Activated T-helper 1 cell treated with anti-CD3 and anti-CD28 coated beads, Interleukin-12 subunit alpha, Interleukin-12 subunit beta, Interleukin-2, Interleukin-4 antibody, amounts not matched to agents 30 ng/mL and 10 ng/mL and 1 ng/mL, durations not matched to agents 14 hours and 24 hours and 36 hours (primary cell): ENCODE results near the gene RPP40. TPM values are rescaled to one million over a fixed set of nuclear protein-coding genes. Genes with fewer than 3 reads are reported as not detected.
"Not testable (repeated sequence)": the region's sequence is repeated elsewhere in the genome, so short reads cannot be mapped to it uniquely, and the experiment has no call there.

Source experiments
- DNase-seq: peaks from one replicate; pipeline ENCODE4 v3.0.0; 2021; ENCODE audit warnings: low spot score
- H3K27ac Mint-ChIP-seq: one replicate; pipeline ENCODE4 v1.8.0; 2021; ENCODE audit warnings: mild to moderate bottlenecking, mixed read lengths
- H3K27me3 Mint-ChIP-seq: one replicate; pipeline ENCODE4 v1.8.0; 2022; ENCODE audit warnings: mild to moderate bottlenecking, moderate library complexity, mixed read lengths; ENCODE audit not compliant: insufficient read depth
- H3K36me3 Mint-ChIP-seq: one replicate; pipeline ENCODE4 v1.8.0; 2021; ENCODE audit warnings: low read depth, mixed read lengths
- H3K4me1 Mint-ChIP-seq: one replicate; pipeline ENCODE4 v1.8.0; 2021; ENCODE audit warnings: low read depth, mixed read lengths
- H3K4me3 Mint-ChIP-seq: one replicate; pipeline ENCODE4 v1.8.0; 2021; ENCODE audit warnings: mild to moderate bottlenecking, moderate library complexity, mixed read lengths
- H3K9me3 Mint-ChIP-seq: one replicate; pipeline ENCODE4 v1.8.0; 2021; ENCODE audit warnings: mixed read lengths
- intact Hi-C: fragments of 100-400 bp; cut with micrococcal nuclease; formaldehyde crosslinking; loops from one replicate; pipeline ENCODE4 v1.15.1; 2024
- total RNA-seq: library from RNA; stranded (reverse); gene quantifications from 2 replicates; pipeline ENCODE4 v1.2.3, GENCODE V29; 2022

Gene RPP40
- total RNA-seq, 1 donor from 2014 or later, result 16.4 TPM

- H3K4me1 Mint-ChIP-seq, H3K27ac Mint-ChIP-seq, H3K27me3 Mint-ChIP-seq, DNase-seq, H3K9me3 Mint-ChIP-seq, intact Hi-C loops, H3K36me3 Mint-ChIP-seq, H3K4me3 Mint-ChIP-seq: not testable (repeated sequence)
These were observed 28.9 kb upstream of the RPP40 start for GRCh38 chr6:5032706-5033105.

GRCh38 chr6:5031150-5031549, 27.3 kb upstream of the RPP40 start:
- no peak for DNase-seq
- H3K36me3 Mint-ChIP-seq, result peaks cover 3% of the 10 kb centered on the region
- intact Hi-C loops, result no loop called here
- peaks cover 5% of the 10 kb centered on the region for H3K4me1 Mint-ChIP-seq
- H3K9me3 Mint-ChIP-seq, result no peaks in the 10 kb centered on the region
- H3K4me3 Mint-ChIP-seq, result no peak overlapping the region
- H3K27me3 Mint-ChIP-seq, result peaks cover 3% of the 10 kb centered on the region
- no peak overlapping the region for H3K27ac Mint-ChIP-seq

GRCh38 chr6:5030596-5031136, 26.8 kb upstream of the RPP40 start:
- H3K27ac Mint-ChIP-seq, result no peak overlapping the region
- intact Hi-C loops, result loop anchor here (1.0 kb wide), 1 partner anchor 26 kb away; the partner anchor contains the start of gene RPP40
- H3K4me1 Mint-ChIP-seq, result peaks cover 6% of the 10 kb centered on the region
- peak; percentile 62 for DNase-seq
- peaks cover 3% of the 10 kb centered on the region for H3K36me3 Mint-ChIP-seq
- H3K9me3 Mint-ChIP-seq, result no peaks in the 10 kb centered on the region
- H3K27me3 Mint-ChIP-seq, result peaks cover 3% of the 10 kb centered on the region
- H3K4me3 Mint-ChIP-seq, result no peak overlapping the region

GRCh38 chr6:5029609-5030008, 25.8 kb upstream of the RPP40 start:
- H3K9me3 Mint-ChIP-seq, result no peaks in the 10 kb centered on the region
- H3K36me3 Mint-ChIP-seq, result peaks cover 3% of the 10 kb centered on the region
- intact Hi-C loops, result loop anchor here (1.0 kb wide), 1 partner anchor 25 kb away; the partner anchor contains the start of gene RPP40
- H3K4me1 Mint-ChIP-seq, result peaks cover 6% of the 10 kb centered on the region
- no peak for DNase-seq
- peaks cover 3% of the 10 kb centered on the region for H3K27me3 Mint-ChIP-seq
- no peak overlapping the region for H3K27ac Mint-ChIP-seq
- no peak overlapping the region for H3K4me3 Mint-ChIP-seq

DNA sequence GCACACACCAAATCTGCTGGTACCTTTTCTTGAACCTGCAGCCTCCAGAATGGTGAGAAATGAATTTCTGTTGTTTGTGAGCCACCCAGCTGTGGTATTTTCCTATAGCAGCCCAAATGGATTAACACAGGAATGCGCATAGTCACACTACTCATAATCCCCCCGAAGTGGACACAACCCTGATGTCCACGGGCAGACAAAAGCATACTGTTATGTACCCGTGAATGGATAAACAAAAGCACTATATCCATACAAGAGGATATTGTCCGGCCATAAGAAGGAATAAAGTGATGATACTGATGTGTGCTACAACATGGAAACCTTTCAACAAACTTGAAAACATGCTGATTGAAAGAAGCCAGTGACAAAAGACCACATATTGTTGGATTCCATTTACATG, 25.1 kb upstream of the RPP40 start:
- H3K4me3 Mint-ChIP-seq, result no peak overlapping the region
- DNase-seq, result no peak

GRCh38 chr6:5028301-5028700, 24.5 kb upstream of the RPP40 start:
- intact Hi-C loops, result no loop called here
- no peak overlapping the region for H3K4me3 Mint-ChIP-seq
- no peak overlapping the region for H3K27ac Mint-ChIP-seq
- no peaks in the 10 kb centered on the region for H3K9me3 Mint-ChIP-seq
- peaks cover 3% of the 10 kb centered on the region for H3K27me3 Mint-ChIP-seq
- H3K36me3 Mint-ChIP-seq, result peaks cover 3% of the 10 kb centered on the region
- no peak for DNase-seq
- peaks cover 6% of the 10 kb centered on the region for H3K4me1 Mint-ChIP-seq

More for the DNA sequence above, 25.1 kb upstream of the RPP40 start:
- intact Hi-C loops, result no loop called here
- peaks cover 3% of the 10 kb centered on the region for H3K27me3 Mint-ChIP-seq
- peaks cover 6% of the 10 kb centered on the region for H3K4me1 Mint-ChIP-seq
- peaks cover 3% of the 10 kb centered on the region for H3K36me3 Mint-ChIP-seq
- H3K9me3 Mint-ChIP-seq, result no peaks in the 10 kb centered on the region
- no peak overlapping the region for H3K27ac Mint-ChIP-seq

DNA sequence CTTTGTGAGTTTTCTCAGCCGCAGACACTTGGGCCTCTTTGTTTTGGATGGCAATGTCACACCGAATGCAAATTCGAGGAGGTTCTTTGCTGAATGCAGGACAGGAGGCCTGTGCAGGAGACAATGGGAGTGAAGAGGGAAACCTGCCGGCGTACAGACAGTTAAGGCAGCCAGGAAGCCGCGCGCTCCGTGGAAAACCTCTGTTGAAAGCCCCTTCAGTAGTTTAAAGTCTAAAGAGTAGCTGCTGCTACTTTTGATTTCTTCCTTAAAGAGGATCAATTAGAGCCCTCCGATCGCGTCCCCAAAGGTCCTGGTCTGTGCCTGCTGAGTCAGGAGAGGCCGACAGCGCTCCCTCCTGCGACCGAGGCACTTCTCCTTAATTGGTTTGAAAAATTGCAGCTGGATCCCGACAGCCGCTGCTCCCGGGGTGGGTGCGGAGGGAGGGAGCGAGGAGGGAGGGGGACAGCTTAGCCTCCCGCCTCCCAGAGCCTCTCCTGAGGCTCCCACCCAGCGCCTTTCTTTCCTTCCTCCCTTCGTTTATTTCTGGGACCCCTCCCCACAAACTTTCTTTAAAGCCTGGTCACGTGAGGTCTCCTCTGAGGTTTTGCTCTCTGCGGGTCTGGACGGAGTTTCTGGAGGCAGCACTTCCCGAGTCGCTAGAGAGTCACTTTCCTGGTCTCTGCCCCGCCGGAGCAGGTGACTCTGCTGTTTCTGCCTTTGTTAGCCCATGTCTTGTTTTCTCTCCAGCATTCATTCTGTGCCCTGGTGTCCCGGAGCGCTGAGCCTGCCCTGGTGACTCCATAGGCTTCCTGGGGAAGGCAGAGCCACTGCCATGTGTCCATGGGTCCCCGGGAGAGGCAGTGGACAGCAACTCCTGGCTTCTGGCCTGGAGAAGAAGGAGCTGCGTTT, 22.3 kb upstream of the RPP40 start:
- Mint-ChIP-seq H3K9me3 (no peaks in the 10 kb centered on the region), H3K4me3 (peak overlapping the region; percentile 70), H3K36me3 (peaks cover 3% of the 10 kb centered on the region), H3K27ac (no peak overlapping the region), H3K27me3 (peaks cover 7% of the 10 kb centered on the region), H3K4me1 (peaks cover 6% of the 10 kb centered on the region)
- no peak for DNase-seq
- intact Hi-C loops, result no loop called here

- Mint-ChIP-seq H3K27ac (no peak overlapping the region), H3K27me3 (peaks cover 8% of the 10 kb centered on the region), H3K4me3 (no peak overlapping the region), H3K9me3 (no peaks in the 10 kb centered on the region), H3K36me3 (peaks cover 3% of the 10 kb centered on the region), H3K4me1 (peaks cover 6% of the 10 kb centered on the region)
- DNase-seq, result no peak
- intact Hi-C loops, result no loop called here
These were observed 20.1 kb upstream of the RPP40 start for GRCh38 chr6:5023923-5024322.

DNA sequence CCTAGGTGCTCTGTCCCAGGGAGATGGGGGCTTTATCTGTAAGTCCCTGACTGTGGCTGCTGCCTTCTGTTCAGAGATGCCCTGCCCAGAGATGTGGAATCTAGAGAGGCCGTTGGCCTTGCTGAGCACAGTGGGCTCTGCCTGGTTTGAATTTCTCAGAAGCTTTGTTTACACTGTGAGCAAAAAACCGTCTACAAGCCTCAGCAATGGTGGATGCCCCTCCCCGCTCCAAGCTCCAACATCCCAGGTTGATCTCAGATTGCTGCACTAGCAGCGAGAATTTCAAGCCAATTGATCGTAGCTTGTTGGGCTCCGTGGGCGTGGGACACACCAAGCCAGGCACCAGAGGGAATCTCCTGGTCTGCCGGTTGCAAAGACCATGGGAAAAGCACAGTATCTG, 16.3 kb upstream of the RPP40 start:
- H3K4me1 Mint-ChIP-seq, result no peaks in the 10 kb centered on the region
- no peak overlapping the region for H3K4me3 Mint-ChIP-seq
- no peaks in the 10 kb centered on the region for H3K36me3 Mint-ChIP-seq
- intact Hi-C loops, result no loop called here
- DNase-seq, result no peak
- H3K27ac Mint-ChIP-seq, result no peak overlapping the region
- H3K9me3 Mint-ChIP-seq, result no peaks in the 10 kb centered on the region
- H3K27me3 Mint-ChIP-seq, result peaks cover 8% of the 10 kb centered on the region

DNA sequence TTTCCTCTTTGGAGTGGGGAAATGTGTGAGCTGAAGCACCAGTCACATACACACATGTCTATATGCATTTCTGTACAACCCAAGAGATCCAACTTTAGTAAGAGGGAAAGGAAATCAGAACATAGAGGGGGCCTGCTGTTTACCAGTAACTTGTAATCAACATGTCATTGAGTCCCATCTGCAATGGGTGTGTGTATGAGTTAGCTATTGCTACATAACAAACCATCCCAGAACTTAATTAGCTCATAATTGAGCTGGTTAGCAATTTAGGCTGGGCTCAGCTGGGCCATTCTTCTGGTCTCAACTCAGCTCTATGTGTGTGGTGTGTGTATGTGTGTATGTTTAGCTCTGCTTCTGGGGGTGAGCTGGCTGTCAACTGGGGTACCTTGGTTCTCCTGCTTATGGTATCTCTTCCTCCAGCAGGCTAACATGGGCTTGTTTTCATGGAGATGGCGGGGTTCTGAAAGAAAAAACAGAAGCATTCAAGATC, 10.3 kb upstream of the RPP40 start:
- H3K27ac Mint-ChIP-seq, result no peak overlapping the region
- DNase-seq, result no peak
- H3K36me3 Mint-ChIP-seq, result no peaks in the 10 kb centered on the region
- no peaks in the 10 kb centered on the region for H3K9me3 Mint-ChIP-seq
- peaks cover 3% of the 10 kb centered on the region for H3K27me3 Mint-ChIP-seq
- H3K4me1 Mint-ChIP-seq, result no peaks in the 10 kb centered on the region
- no peak overlapping the region for H3K4me3 Mint-ChIP-seq
- intact Hi-C loops, result no loop called here

DNA sequence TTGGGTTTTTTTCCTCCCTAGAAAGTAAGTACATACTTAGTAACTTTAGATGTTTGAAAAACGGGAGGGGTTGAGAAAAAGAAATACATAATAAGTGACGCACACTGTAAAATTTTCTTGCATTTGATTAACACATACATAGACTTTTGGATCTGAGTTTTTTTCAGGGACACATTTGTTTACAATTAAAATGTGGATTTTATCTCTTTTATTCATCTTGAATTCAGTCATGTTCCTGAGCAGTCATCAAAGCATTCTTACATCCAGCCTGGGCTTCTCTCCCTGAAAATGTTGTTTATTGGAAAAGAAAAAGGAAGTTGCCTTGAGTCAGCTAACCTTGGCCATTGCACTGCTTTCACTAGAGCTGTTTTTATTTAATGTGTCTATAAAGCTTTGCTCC, 8.7 kb upstream of the RPP40 start:
- Mint-ChIP-seq H3K4me3 (no peak overlapping the region), H3K27ac (no peak overlapping the region), H3K4me1 (no peaks in the 10 kb centered on the region), H3K27me3 (no peaks in the 10 kb centered on the region), H3K36me3 (no peaks in the 10 kb centered on the region), H3K9me3 (no peaks in the 10 kb centered on the region)
- DNase-seq, result no peak
- intact Hi-C loops, result no loop called here

DNA sequence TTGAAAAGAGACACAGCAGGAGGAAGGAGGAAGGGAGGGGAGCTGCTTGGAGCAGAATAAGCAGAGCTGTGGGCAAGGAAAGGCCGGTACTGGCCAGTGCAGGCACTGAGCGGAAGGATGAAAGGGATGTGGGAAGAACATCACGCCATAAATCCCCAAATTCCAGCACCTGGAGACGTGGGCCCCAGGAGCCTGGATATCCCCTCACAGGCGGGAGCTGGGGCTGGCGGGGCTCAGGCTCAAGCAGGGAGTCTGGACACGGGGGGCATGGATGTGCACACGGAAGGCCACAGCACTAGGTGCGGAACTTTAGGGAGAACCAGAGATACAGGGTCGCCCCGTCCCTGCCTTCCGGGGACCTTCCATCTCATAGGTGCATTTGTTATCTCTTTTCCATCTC, 7.5 kb upstream of the RPP40 start:
- H3K27ac Mint-ChIP-seq, result no peak overlapping the region
- H3K27me3 Mint-ChIP-seq, result no peaks in the 10 kb centered on the region
- no peak for DNase-seq
- H3K4me1 Mint-ChIP-seq, result no peaks in the 10 kb centered on the region
- intact Hi-C loops, result no loop called here
- H3K36me3 Mint-ChIP-seq, result no peaks in the 10 kb centered on the region
- no peak overlapping the region for H3K4me3 Mint-ChIP-seq
- no peaks in the 10 kb centered on the region for H3K9me3 Mint-ChIP-seq

GRCh38 chr6:5007531-5007930, 3.7 kb upstream of the RPP40 start:
- Mint-ChIP-seq H3K4me1 (no peaks in the 10 kb centered on the region), H3K36me3 (no peaks in the 10 kb centered on the region), H3K27ac (no peak overlapping the region), H3K9me3 (no peaks in the 10 kb centered on the region), H3K27me3 (no peaks in the 10 kb centered on the region), H3K4me3 (no peak overlapping the region)
- DNase-seq, result no peak
- intact Hi-C loops, result no loop called here
